ENCODE measurements around the gene LHX3.

LHX3 gene

DNA sequence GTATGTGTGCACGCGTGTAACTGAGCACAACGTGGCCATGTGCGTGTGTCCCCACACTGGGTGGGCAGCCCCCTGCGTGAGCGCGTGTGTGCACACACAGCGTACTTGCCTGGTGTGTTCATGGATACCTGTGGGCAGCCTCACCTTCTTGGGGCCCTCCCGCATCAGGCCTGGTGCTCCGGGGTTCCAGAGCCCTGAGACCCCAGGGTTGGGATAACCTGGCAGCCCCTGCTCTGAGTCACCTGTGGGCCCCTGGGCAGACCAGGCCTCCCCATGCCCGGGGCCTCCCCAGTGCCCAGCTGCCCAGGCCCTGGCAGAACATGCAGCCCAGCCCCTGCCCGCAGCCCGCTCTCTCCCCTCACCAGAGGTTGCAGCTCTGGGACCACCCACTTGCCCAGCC, 25.2 kb downstream of the LHX3 start:
- in situ Hi-C loops (cut with MboI; ENCODE audit: low sequenced_read_pairs) = no loop called here

GRCh38 chr9:136179101-136179616, 25.8 kb downstream of the LHX3 start:
- in situ Hi-C loops (cut with MboI; ENCODE audit: low sequenced_read_pairs) = no loop called here

- in situ Hi-C loops (cut with MboI; ENCODE audit: low sequenced_read_pairs) = no loop called here
Observed at GRCh38 chr9:136178773-136179075, 26.2 kb downstream of the LHX3 start.

DNA sequence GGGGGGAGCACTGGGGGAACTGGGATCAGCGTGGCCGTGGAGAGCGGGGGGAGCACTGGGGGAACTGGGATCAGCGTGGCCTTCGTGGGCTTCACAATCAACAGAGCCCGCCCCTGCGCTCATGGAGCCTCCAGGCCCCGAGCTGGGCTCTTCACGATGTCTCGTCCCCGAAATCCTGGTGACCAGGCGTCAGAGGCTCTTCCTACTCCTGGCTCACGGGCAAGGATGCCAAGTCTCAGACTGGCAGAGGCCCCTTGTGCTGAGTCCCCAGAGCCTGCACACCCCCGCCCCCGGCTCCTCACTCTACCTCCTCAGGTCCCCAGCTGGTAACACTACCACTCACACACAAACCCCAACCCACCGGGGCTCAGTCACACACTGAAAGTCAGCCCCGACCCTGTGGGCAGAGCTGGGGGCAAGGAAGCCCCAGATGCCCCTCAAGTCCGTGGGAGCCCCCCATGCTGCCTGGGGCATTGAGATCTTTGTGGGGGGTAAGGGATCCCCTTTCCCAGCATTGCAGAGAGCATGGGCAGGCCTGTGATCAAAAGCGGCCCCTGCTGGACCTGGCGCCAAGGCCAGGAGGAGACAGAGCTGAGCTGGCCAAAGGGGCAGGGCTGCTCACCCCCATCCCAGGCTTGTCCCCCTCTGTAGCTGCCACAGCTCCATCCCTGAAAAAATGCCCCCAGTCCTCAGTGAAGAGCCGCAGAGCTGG, 26.7 kb downstream of the LHX3 start:
- in situ Hi-C loops (cut with MboI; ENCODE audit: low sequenced_read_pairs) = no loop called here

- in situ Hi-C loops (cut with MboI; ENCODE audit: low sequenced_read_pairs) = no loop called here
Observed at GRCh38 chr9:136177224-136177623, 27.7 kb downstream of the LHX3 start.

DNA sequence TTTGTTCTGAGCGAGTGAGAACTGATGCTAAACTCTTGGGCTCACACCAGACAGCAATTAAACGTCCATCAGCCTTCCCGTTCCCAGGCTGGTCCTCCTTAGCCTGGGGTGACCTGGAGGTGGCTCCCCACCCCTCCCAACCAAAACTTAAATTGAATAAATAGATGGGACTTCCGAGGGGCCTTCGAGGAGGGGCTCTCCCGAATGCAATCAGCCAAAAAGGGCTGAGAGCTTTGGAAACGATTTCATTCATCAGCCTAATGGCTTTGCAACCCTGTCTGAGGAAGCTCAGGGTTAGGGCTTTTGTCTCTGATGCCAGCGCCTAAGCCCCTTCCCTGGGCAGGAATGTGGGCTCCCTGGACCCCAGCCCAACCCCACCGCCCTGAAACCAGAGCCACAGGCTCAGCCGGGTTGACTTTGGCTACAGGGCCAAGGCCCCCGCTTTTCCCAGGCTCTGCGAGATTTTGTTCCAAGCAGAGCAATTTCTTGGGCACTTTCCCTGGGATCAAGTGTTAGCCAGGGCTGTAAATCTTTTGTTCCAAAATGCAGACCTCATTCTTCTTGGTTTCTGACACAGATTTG, 29.2 kb downstream of the LHX3 start:
- in situ Hi-C loops (cut with MboI; ENCODE audit: low sequenced_read_pairs) = no loop called here

- in situ Hi-C loops (cut with MboI; ENCODE audit: low sequenced_read_pairs) = no loop called here
Observed at GRCh38 chr9:136174779-136175615, 29.9 kb downstream of the LHX3 start.

DNA sequence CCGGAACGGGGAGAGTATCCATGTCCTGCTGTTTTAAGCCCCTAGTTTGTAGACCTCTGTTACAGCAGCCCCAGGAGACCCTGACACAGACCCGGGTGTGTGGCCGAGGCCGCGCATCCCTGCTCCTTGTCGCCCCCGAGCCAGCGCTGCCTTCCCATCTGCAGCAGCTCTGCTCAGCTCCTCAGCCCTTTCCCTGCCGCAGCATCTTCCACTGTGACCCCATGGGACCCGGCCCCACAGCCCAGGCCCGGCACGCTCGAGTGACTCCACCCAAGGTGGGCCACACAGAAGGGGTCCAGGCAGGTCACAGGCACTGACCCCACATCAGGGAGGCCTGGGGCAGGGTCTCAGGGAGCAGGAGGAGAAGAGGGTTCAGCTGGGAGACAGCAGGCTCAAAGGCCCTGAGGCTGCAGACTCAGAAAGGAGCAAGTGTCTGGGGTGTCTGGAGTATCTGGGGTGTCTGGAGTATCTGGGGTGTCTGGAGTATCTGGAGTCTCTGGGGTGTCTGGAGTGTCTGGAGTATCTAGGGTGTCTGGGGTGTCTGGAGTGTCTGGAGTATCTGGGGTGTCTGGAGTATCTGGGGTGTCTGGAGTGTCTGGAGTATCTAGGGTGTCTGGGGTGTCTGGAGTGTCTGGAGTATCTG, 31.2 kb downstream of the LHX3 start:
- in situ Hi-C loops (cut with MboI; ENCODE audit: low sequenced_read_pairs) = no loop called here

GRCh38 chr9:136172412-136173079, 32.4 kb downstream of the LHX3 start:
- in situ Hi-C loops (cut with MboI; ENCODE audit: low sequenced_read_pairs) = no loop called here

- in situ Hi-C loops (cut with MboI; ENCODE audit: low sequenced_read_pairs) = no loop called here
Observed at GRCh38 chr9:136171801-136172411, 33.0 kb downstream of the LHX3 start.

DNA sequence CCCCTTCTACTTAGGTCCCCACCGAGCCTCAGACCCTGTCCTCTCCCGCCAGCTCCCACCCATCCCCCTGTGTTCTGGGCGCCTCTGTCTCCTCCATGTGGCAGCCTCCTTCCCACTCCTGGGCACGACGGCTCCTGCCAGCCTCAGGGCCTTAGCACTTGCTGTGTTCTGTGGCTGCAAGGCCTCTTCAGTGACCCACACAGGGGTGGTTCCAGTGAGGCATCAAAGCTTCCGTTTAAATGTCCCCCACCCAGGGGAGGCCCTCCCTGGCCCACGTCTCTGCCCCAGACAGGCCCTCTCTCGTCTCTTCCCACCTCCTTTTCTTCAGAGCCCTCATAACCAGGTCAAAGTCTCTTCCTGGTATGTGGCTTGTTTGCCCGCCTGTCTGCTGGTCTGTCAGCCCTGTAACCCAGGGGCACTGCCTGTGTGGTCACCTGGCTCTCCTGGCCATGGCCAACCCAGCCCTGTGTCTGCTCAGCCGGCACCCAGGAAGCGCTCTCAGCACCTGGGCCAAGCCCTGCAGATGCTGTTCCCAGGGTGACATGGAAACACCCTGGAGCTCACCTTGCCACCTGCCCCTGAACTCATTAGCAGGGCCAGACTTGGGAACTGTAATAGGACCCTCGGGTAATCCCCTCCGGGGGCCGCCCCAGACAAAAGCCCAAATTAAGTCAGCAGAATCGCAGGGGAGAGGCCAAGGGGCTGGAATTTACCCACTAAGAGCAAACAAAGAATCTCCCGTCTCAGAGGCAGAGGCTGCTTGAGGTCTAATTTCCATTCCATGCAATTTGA, 33.7 kb downstream of the LHX3 start:
- in situ Hi-C loops (cut with MboI; ENCODE audit: low sequenced_read_pairs) = no loop called here

DNA sequence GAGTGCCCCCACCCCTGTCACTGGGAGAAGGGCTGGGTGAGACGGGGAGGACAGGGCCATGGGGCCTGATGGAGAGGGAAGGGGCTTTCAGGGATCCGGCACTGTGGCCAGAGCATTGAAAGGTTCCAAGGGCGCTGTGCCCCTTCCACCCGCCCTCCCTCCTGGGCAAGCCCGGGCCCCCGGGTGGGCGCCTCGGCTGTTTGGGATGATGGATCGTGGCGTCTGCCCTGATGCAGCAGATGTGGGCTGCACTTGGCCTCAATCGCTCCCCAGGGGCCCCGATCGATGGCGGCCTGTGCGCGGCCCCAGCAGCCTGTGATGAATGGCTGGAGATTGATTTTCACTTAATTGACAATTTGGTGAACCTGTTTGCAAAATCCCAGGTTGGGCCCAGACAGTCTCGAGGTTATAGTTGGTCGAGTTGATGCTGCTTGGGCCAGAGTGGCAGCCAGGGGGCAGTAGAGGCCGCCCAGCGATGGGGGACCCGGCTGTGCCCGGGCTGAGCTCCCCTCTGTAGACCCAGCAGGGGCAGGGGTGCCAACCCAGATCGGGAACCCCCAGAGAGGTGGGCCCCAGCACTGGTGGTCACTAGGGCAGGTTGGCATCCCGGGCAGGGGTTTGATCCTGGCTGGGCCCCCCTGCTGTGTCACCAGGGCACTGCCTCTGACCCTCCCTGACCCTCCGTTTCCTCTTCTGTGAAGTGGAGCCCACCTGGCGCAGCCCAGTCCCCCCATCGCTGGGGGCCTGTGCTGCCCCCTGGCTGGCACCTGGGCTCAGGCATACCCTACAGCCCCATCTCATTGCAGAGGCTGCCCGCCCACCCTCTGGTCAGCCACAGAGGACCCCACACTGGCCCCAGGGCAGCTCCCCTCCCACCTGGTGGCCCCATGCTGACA, 34.7 kb downstream of the LHX3 start:
- in situ Hi-C loops (cut with MboI; ENCODE audit: low sequenced_read_pairs) = no loop called here

GRCh38 chr9:136169495-136169894, 35.4 kb downstream of the LHX3 start:
- in situ Hi-C loops (cut with MboI; ENCODE audit: low sequenced_read_pairs) = no loop called here

DNA sequence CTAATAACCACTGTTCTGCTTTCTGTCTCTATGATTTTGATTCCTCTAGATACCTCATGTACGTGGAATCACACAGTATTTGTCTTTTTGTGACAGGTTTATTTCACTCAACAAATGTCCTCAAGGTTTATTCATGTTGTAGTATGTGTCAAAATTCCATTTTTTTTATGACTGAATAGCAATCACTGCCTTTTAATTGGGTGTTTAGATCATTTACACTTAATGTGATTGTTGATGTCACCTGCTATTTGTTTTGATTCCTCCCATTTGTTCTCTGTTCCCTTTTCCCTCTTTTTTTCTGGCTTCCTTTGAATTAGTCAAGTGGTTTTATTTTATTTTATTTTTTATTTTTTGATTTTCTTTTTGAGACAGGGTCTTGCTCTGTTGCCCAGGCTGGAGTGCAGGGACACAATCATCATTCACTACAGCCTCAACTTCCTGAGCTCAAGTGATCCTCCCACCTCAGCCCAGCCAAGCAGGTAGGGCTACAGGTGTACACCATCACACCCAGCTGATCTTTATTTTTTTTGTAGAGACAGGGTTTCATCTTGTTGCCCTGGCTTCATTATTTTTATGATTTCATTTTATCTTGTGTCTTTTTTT, 41.6 kb downstream of the LHX3 start:
- in situ Hi-C loops (cut with MboI; ENCODE audit: low sequenced_read_pairs) = no loop called here

DNA sequence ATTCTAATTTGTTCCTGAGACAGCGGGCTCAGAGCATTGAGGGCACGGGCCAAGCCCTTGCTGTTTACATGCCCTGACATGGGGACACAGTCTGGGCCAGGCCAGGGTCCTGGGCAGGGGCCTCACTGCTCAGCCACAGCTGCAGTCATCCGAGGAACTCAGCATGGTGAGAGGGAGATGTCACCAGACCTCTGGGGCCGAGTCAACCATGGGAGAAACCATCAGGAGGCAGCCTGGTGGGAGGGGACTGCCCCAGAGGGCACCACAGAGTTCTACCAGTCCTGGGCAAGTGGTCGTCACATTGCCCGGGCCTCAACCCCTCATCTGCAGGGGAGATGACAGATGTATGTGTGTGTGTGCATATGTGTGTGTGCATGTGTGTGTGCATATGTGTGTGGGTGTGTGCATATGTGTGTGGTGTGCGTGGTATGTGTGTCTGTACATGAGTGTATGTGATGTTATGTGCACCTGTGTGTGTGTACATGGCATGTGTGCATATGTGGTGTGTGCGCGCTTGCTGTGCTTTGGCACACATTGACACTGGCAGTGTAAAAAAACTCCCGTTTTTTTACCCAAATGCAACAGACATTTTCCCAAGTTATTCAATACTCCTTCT, 43.8 kb downstream of the LHX3 start:
- in situ Hi-C loops (cut with MboI; ENCODE audit: low sequenced_read_pairs) = no loop called here

DNA sequence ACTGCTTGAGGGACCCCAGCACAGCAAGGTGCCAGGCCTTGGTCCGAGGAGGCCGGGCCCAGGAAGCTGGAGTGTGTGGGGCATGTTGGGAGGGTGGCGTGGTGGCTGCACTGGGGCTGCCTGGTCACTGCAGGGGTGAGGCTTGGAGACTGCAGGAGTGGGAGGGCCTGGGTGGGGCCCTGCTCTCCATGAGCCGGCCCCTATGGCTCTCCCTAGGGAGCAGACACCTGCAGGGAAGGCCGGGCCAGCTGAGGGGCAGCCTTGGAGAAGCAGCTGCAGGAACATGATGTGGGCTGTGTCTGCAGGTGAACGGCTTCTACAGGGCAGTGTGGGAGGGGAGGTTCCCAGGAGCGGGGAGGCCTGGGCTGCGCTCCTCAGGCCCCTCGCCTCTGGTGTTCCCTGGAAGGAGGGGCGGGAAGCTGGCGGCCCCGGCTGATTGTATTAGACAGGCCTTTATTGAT, 44.5 kb downstream of the LHX3 start:
- in situ Hi-C loops (cut with MboI; ENCODE audit: low sequenced_read_pairs) = no loop called here

- in situ Hi-C loops (cut with MboI; ENCODE audit: low sequenced_read_pairs) = no loop called here
Observed at GRCh38 chr9:136159851-136160250, 45.1 kb downstream of the LHX3 start.

All from hTERT RPE-1 (cell line).